Renal cortex interstitium (tissue), 11 donors: ENCODE results near the gene TERT. TPM values are rescaled to one million over a fixed set of nuclear protein-coding genes. Genes with fewer than 3 reads are reported as not detected.
"Not testable (repeated sequence)": the region's sequence is repeated elsewhere in the genome, so short reads cannot be mapped to it uniquely, and the experiment has no call there.

Experiments used
- DNase-seq, 11 donors: peaks; one replicate each; pipeline ENCODE4 v3.0.0-alpha.2; 2013; ENCODE audit warnings: low read depth in 9 of 11, low spot score in 4 of 11; ENCODE audit errors: extremely low read depth in 1 of 11
- polyA plus RNA-seq, 3 donors: library from polyadenylated mRNA; unstranded; fragments of 120-200 nt; gene quantifications; one replicate each; pipeline ENCODE4 v1.2.1, GENCODE V29; 2013; ENCODE audit not compliant: insufficient read length in 3 of 3

The TERT gene
- polyA plus RNA-seq, 3 donors = 0.36 to 0.67 (median 0.56) TPM

DNA sequence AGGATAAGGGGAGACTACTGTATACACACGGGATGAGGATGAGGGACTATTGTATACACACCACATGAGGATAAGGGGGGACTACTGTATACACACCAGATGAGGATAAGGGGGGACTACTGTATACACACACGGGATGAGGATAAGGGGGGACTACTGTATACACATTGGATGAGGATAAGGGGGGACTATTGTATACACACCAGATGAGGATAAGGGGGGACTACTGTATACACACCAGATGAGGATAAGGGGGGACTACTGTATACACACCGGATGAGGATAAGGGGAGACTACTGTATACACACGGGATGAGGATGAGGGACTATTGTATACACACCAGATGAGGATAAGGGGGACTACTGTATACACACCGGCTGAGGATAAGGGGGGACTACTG, 38.4 kb upstream of the TERT start:
- DNase-seq = not testable (repeated sequence)

DNA sequence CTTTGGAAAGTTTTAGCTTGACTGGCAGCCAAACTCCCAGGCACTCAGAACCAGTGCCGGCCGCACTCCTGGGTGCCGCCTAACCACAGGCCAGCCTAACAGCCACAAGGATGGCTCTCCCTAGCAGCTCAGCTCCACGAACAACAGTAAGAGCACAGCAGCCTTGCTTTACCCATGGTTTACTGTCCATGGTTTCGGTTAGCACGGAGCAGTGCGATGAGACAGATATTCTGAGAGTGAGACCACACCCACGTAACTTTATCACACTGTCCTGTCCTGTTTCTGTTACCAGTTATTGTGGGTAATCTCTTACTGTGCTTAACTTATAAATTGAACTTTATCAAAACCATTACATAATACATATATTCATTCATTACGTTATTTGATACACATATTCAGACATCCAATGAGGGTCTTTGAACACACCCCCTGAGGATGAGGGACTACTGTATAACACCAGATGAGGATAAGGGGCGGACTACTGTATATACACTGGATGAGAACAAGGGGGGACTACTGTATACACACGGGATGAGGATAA, 37.7 kb upstream of the TERT start:
- no peak for DNase-seq

DNA sequence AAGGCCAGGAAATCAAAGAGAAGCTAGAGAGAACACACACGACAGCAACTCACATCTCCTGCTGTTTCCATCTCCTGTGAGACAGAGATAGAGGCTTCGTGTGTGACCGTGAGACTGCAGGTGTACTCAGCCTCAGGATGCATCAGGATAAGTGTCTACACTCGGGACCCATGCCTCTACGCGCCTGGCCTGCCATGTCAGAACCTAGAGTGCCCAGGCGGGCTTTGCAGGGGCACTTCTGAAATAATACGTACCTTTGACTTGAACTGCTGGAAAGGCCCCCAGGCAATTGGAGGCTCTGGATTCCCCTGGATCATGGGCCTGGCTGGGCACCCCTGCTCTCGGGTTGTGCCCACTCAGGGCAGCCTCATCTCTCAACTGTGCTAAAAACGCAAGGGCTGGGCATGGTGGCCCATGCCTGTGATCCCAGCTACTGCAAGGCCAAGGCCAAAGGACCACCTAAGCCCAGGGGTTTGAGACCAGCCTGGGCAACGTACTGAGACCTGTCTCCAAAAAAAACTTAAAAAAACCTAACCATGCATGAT, 37.1 kb upstream of the TERT start:
- DNase-seq = no peak

- DNase-seq = no peak
Measured at GRCh38 chr5:1330847-1331831, 36.3 kb upstream of the TERT start.

GRCh38 chr5:1330146-1330846, 35.4 kb upstream of the TERT start:
- no peak for DNase-seq

GRCh38 chr5:1329111-1329579, 34.3 kb upstream of the TERT start:
- DNase-seq = no peak

DNA sequence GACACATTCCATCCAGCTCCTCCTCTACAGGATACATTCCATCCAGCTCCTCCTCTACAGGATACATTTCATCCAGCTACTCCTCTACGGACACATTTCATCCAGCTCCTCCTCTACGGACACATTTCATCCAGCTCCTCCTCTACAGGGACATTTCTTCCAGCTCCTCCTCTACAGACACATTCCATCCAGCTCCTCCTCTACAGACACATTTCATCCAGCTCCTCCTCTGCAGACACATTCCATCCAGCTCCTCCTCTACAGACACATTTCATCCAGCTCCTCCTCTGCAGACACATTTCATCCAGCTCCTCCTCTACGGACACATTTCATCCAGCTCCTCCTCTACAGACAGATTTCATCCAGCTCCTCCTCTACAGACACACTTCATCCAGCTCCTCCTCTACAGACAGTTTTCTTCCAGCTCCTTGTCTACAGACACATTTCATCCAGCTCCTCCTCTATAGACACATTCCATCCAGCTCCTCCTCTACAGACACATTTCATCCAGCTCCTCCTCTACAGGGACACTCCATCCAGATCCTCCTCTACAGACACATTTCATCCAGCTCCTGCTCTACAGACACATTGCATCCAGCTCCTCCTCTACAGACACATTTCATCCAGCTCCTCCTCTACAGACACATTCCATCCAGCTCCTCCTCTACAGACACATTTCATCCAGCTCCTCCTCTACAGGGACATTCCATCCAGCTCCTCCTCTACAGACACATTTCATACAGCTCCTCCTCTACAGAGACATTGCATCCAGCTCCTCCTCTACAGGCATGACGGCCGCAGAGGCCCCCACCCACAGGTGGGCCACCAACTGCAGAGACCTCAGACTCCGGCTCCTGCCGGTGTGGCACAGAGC, 33.6 kb upstream of the TERT start:
- DNase-seq = not testable (repeated sequence)

GRCh38 chr5:1326901-1327756, 32.3 kb upstream of the TERT start:
- not testable (repeated sequence) for DNase-seq

DNA sequence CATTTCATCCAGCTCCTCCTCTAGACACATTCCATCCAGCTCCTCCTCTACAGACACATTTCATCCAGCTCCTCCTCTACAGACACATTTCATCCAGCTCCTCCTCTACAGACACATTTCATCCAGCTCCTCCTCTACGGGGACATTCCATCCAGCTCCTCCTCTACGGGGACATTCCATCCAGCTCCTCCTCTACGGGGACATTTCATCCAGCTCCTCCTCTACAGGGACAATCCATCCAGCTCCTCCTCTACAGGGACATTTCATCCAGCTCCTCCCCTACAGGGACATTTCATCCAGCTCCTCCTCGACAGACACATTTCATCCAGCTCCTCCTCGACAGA, 31.6 kb upstream of the TERT start:
- not testable (repeated sequence) for DNase-seq

DNA sequence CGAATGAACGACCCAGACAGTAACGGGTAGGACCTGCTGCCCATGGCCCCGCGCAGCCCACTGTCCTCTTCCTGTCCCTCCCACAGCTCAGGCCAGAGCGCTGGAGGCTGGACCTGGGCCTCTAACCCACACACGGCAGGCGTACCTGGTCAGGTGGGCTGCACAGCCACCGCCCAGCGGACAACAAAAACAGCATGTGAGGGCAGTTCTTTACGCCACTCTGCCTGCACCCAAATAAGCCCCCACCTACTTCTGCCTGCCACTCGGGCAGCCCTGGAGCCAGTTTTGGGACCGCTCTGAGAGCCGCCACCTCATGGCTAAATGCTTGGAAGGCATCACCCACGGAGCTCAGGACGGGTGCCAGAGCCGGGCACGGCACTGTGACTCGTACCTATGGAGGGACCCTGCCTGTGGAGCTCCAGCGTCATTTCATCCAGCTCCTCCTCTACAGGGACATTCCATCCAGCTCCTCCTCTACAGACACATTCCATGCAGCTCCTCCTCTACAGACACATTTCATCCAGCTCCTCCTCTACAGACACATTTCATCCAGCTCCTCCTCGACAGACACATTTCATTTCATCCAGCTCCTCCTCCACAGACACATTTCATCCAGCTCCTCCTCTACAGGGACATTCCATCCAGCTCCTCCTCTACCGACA, 31.1 kb upstream of the TERT start:
- DNase-seq = no peak

DNA sequence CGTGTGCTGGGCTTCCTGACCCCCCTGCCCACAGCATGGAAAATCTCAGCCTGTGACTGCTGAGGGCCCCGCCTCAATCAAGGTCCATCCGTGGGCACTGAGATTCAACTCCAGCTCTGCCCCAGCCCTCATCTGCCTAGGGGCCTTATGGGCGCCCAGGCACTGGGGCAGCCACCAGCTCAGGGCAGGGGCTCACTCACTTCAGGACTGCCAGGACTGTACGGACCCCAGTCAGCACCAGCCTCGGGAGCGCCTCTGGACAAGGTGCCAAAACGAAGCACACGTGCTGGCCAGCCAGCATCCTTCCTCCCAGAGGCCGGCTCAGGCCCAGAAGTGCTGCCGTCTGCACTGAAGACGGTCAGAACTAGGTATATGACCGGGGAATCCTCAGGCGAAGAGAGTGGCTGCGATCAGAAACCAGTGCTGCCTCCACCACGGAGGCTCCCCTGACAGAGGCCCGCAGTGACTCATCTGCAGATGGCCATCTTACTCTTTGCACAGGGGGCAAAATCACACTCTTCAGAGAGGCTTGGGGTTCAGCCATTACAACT, 30.4 kb upstream of the TERT start:
- DNase-seq = no peak

GRCh38 chr5:1324719-1325190, 29.9 kb upstream of the TERT start:
- DNase-seq = no peak

GRCh38 chr5:1324301-1324700, 29.4 kb upstream of the TERT start:
- DNase-seq = no peak

- no peak for DNase-seq
Measured at GRCh38 chr5:1323803-1324173, 28.9 kb upstream of the TERT start.

- DNase-seq = no peak
Measured at GRCh38 chr5:1322955-1323802, 28.3 kb upstream of the TERT start.
